CD4-positive, alpha-beta T cell treated with Interleukin-4 for 1 hour (primary cell): Measurements from ENCODE around the gene MRM1.

Source experiments
- DNase-seq, 2 donors: peaks; one replicate each; pipeline ENCODE4 v3.0.0-alpha.2; 2020 to 2022

MRM1 gene

GRCh38 chr17:36632916-36633771 lies 31.8 kb downstream of the MRM1 start:
- no peak for DNase-seq

GRCh38 chr17:36640346-36640745 lies 39.0 kb downstream of the MRM1 start:
- DNase-seq = no peak

- no peak for DNase-seq
These were observed 39.5 kb downstream of the MRM1 start for GRCh38 chr17:36640836-36641235.

GRCh38 chr17:36641331-36641876 lies 40.0 kb downstream of the MRM1 start:
- DNase-seq = no peak

- no peak for DNase-seq
These were observed 40.8 kb downstream of the MRM1 start for GRCh38 chr17:36641877-36642845.

- no peak for DNase-seq
These were observed 41.8 kb downstream of the MRM1 start for GRCh38 chr17:36643086-36643685.

GRCh38 chr17:36645422-36645821 lies 44.0 kb downstream of the MRM1 start:
- DNase-seq = no peak

GRCh38 chr17:36647636-36648035 lies 46.3 kb downstream of the MRM1 start:
- no peak for DNase-seq

- DNase-seq = no peak
These were observed 48.9 kb downstream of the MRM1 start for GRCh38 chr17:36650096-36650775.

GRCh38 chr17:36653374-36653773 lies 52.0 kb downstream of the MRM1 start:
- no peak for DNase-seq

GRCh38 chr17:36653856-36654255 lies 52.5 kb downstream of the MRM1 start:
- no peak for DNase-seq

- DNase-seq = no peak
These were observed 54.3 kb downstream of the MRM1 start for GRCh38 chr17:36655726-36656125.

- no peak for DNase-seq
These were observed 56.0 kb downstream of the MRM1 start for GRCh38 chr17:36657390-36657762.

- no peak for DNase-seq
These were observed 56.5 kb downstream of the MRM1 start for GRCh38 chr17:36657763-36658490.
